Ovary (tissue), 9 donors: ENCODE data around the gene SUN1. TPM values are rescaled to one million over a fixed set of nuclear protein-coding genes. Genes with fewer than 3 reads are reported as not detected.

Experiments
- DNase-seq, 5 donors: peaks; one replicate each; pipeline ENCODE4 v3.0.0-alpha.2; 2019 to 2020
- H3K27ac ChIP-seq, 2 donors: fragments of 200-600 bp; one replicate each; pipeline versions ENCODE4 v1.5.1 to v1.8.0; 2019 to 2022
- H3K27me3 ChIP-seq: fragments of 200-600 bp; one replicate; pipeline ENCODE4 v1.8.0; 2022
- H3K36me3 ChIP-seq: fragments of 200-600 bp; sonication (generic); one replicate; pipeline ENCODE4 v1.5.1; 2019
- H3K4me1 ChIP-seq: one replicate; pipeline ENCODE4 v1.8.1; 2013; ENCODE audit warnings: mild to moderate bottlenecking, moderate library complexity; ENCODE audit not compliant: insufficient read depth
- H3K4me3 ChIP-seq: fragments of 200-600 bp; sonication (generic); one replicate; pipeline ENCODE4 v1.5.1; 2017
- H3K9me3 ChIP-seq, 2 donors: fragments of 200-600 bp in 1 of 2; sonication (generic) in 1 of 2; one replicate each; pipeline versions ENCODE4 v1.5.1 to v1.8.1; 2013 to 2019; ENCODE audit warnings: mild to moderate bottlenecking in 1 of 2, moderate library complexity in 1 of 2
- CTCF ChIP-seq, 3 donors: fragments of 450-650 bp in 2 of 3; fragments of 200-600 bp in 1 of 3; IDR thresholded peaks; one replicate each; pipeline versions ENCODE4 v1.5.1 to v1.8.0; 2016 to 2022; ENCODE audit warnings: antibody characterized with exemption in 3 of 3, mild to moderate bottlenecking in 1 of 3
- EP300 ChIP-seq: sonication (generic); formaldehyde crosslinking; IDR thresholded peaks from one replicate; pipeline ENCODE4 v1.6.1; 2017; ENCODE audit warnings: antibody characterized with exemption
- POLR2A ChIP-seq: fragments of 450-650 bp; IDR thresholded peaks from one replicate; pipeline ENCODE4 v1.6.1; 2017; ENCODE audit warnings: antibody characterized with exemption, mild to moderate bottlenecking, moderate library complexity
- WGBS, 3 donors: extraction: QIAGEN DNeasy Blood & Tissue Kit in 1 of 3; methylation state at CpG; one replicate each; pipeline versions ENCODE4 v1.1.5 to v1.1.7; 2013 to 2017; 5-methylcytosine and 5-hydroxymethylcytosine counted together
- intact Hi-C, 4 donors: fragments of 100-400 bp; cut with DNase I; formaldehyde crosslinking; loops; one replicate each; pipeline versions ENCODE4 v1.11.0 to v1.15.1; 2022 to 2023
- polyA plus RNA-seq, 2 donors: library from polyadenylated mRNA; stranded (reverse); fragments of 200-250 nt in 1 of 2; fragments of 350-450 nt in 1 of 2; fragmentation: Illumina TruSeq in 1 of 2; extraction: RNeasy Lipid Tissue Mini Kit (QIAGEN cat#74804) in 1 of 2; gene quantifications; one replicate each; pipeline ENCODE4 v1.2.3, GENCODE V29; 2013 to 2014
- total RNA-seq, 7 donors: library from RNA; depleted of rRNA in 2 of 7; stranded (reverse); fragments of >200 nt in 2 of 7; fragmentation: NEBNext Ultra II Directional in 3 of 7; extraction: Animal tissue kit (Norgen Biotek cat#: 25700) in 3 of 7; gene quantifications; one replicate each; pipeline versions ENCODE4 v1.1.0 to v1.2.4, GENCODE V29; 2016 to 2023
- donor health status: DM: no; HTN: no; CAD: no; lungs with moderate emphysema.
- donor health status: DM: no; HTN: no; CAD: no.
- donor health status: Bipolar disorder and iron deficiency.
- donor health status: DM: yes; HTN: yes; CAD: no.
- donor health status: DM: no; HTN: no; CAD: no.
- donor health status: DM: yes; HTN: yes; CAD: no.

Gene SUN1
- total and polyA plus RNA-seq, 9 donors, result 100 to 196 (median 143) TPM

GRCh38 chr7:840001-840600 is 7.8 kb downstream of the SUN1 start:
- Histone ChIP-seq H3K9me3 (no peaks in the 10 kb centered on the region), H3K36me3 (no peaks in the 10 kb centered on the region), H3K27ac (no peak overlapping the region), H3K27me3 (no peaks in the 10 kb centered on the region), H3K4me1 (peaks cover 28% of the 10 kb centered on the region), H3K4me3 (no peak overlapping the region)
- TF ChIP-seq CTCF (IDR thresholded peaks at IDR 0.05) (no peak), POLR2A (no peak), EP300 (no peak)
- intact Hi-C loops, result no loop called here
- 91 to 92% (median 91%) methylated on average over 24 of the region's 24 CpGs for WGBS, 3 donors
- DNase-seq, result peak in 1 of 5 donors; percentile 32

GRCh38 chr7:841943-842342 is 9.7 kb downstream of the SUN1 start:
- TF ChIP-seq EP300 (no peak), POLR2A (no peak), CTCF (IDR thresholded peaks at IDR 0.05) (no peak)
- DNase-seq, result no peak
- no peaks in the 10 kb centered on the region for H3K9me3 ChIP-seq
- H3K27me3 ChIP-seq, result no peaks in the 10 kb centered on the region
- no peaks in the 10 kb centered on the region for H3K36me3 ChIP-seq
- peaks cover 17% of the 10 kb centered on the region for H3K4me1 ChIP-seq
- H3K27ac ChIP-seq, result peak overlapping the region in 1 of 2 donors; percentile 11
- WGBS, 3 donors, result 21 to 51% (median 22%) methylated on average over 16 of the region's 16 CpGs
- no peak overlapping the region for H3K4me3 ChIP-seq
- intact Hi-C loops, result loop anchor here in 1 of 4 donors (2.0 kb wide), 1 partner anchor 31 kb away; no protein-coding TSS in a partner anchor

GRCh38 chr7:842431-843031 is 10.3 kb downstream of the SUN1 start:
- TF ChIP-seq POLR2A, result no peak
- no peak for TF ChIP-seq EP300
- TF ChIP-seq CTCF (IDR thresholded peaks at IDR 0.05), result no peak
- Histone ChIP-seq H3K27me3 (no peaks in the 10 kb centered on the region), H3K4me3 (no peak overlapping the region), H3K36me3 (no peaks in the 10 kb centered on the region), H3K9me3 (no peaks in the 10 kb centered on the region), H3K4me1 (peaks cover 15% of the 10 kb centered on the region), H3K27ac (peak overlapping the region in 1 of 2 donors; percentile 11)
- intact Hi-C loops, result loop anchor here in 1 of 4 donors (2.0 kb wide), 1 partner anchor 30 kb away; no protein-coding TSS in a partner anchor
- WGBS, 3 donors, result 28 to 42% (median 30%) methylated on average over 8 of the region's 8 CpGs
- DNase-seq, result peak in 1 of 5 donors; percentile 41

GRCh38 chr7:843230-843629 is 11.0 kb downstream of the SUN1 start:
- Histone ChIP-seq H3K36me3 (no peaks in the 10 kb centered on the region), H3K4me3 (no peak overlapping the region), H3K27me3 (no peaks in the 10 kb centered on the region), H3K27ac (no peak overlapping the region), H3K9me3 (no peaks in the 10 kb centered on the region), H3K4me1 (peaks cover 15% of the 10 kb centered on the region)
- TF ChIP-seq EP300 (no peak), POLR2A (no peak), CTCF (IDR thresholded peaks at IDR 0.05) (no peak)
- DNase-seq, result no peak
- intact Hi-C loops, result loop anchor here in 1 of 4 donors (2.0 kb wide), 1 partner anchor 30 kb away; no protein-coding TSS in a partner anchor
- WGBS, 3 donors, result 85 to 89% (median 89%) methylated on average over 17 of the region's 17 CpGs
